GM13977 (cell line): Measurements from ENCODE around the gene CDH23.

Source experiments
- DNase-seq: peaks from one replicate; pipeline ENCODE4 v3.0.0; 2012; ENCODE audit warnings: low spot score
- in situ Hi-C: fragments of 300-500 bp; cut with MboI; formaldehyde crosslinking; loops from one replicate; pipeline ENCODE4 v1.12.0; 2022; ENCODE audit warnings: low sequenced_read_pairs, low pct_unique_long_range_greater_than_20kb, mixed read lengths, inconsistent platforms; ENCODE audit not compliant: unreplicated experiment
- TF ChIP-seq, protein P1 (sequence below): IDR thresholded peaks from 2 replicates; pipeline ENCODE4 v1.5.1; 2012; ENCODE audit warnings: mild to moderate bottlenecking, control low read depth; ENCODE audit not compliant: insufficient read depth; ENCODE audit errors: extremely low read depth, missing control alignments

Gene CDH23

DNA sequence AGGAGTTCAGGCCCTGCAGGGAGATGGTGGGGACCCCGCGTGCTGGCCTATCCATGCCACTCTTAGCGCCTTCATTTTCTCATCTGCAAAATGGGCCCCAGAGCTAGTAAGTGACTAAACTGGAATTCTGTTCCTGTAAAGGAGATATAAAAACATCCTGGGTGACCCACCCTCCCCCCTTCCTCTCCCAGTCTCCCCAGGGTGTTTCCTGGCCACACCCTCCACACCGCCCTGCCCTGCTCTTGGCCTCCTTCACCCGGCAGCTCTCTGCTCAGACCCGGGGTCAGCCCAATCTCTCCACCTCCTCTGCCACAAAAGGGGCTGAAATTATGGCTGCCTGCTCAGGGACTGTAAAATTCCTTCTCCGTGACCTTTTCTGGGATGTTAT, 252.2 kb downstream of the CDH23 start:
- in situ Hi-C loops, result no loop called here
- TF ChIP-seq, protein P1, sequence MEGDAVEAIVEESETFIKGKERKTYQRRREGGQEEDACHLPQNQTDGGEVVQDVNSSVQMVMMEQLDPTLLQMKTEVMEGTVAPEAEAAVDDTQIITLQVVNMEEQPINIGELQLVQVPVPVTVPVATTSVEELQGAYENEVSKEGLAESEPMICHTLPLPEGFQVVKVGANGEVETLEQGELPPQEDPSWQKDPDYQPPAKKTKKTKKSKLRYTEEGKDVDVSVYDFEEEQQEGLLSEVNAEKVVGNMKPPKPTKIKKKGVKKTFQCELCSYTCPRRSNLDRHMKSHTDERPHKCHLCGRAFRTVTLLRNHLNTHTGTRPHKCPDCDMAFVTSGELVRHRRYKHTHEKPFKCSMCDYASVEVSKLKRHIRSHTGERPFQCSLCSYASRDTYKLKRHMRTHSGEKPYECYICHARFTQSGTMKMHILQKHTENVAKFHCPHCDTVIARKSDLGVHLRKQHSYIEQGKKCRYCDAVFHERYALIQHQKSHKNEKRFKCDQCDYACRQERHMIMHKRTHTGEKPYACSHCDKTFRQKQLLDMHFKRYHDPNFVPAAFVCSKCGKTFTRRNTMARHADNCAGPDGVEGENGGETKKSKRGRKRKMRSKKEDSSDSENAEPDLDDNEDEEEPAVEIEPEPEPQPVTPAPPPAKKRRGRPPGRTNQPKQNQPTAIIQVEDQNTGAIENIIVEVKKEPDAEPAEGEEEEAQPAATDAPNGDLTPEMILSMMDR, result no peak
- DNase-seq, result no peak

DNA sequence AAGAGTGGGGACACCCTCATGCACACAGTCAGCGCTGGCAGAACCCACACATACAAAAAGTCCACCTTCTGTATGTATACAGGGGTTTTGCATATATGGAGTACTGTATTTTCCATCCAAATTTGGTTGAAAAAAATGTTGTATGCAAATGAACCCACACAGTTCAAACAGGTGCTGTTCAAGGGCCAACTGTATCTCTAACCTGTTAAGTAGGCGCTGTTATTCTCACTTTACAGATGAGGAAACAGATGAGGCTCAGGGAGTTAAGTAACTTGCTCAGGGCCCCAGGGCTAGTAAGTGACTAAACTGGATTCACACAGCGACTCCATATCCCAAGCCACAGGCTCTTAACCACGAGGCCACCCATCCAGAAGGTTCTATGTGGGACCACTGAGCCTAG, 252.9 kb downstream of the CDH23 start:
- TF ChIP-seq, protein P1, result no peak
- in situ Hi-C loops, result no loop called here
- no peak for DNase-seq

DNA sequence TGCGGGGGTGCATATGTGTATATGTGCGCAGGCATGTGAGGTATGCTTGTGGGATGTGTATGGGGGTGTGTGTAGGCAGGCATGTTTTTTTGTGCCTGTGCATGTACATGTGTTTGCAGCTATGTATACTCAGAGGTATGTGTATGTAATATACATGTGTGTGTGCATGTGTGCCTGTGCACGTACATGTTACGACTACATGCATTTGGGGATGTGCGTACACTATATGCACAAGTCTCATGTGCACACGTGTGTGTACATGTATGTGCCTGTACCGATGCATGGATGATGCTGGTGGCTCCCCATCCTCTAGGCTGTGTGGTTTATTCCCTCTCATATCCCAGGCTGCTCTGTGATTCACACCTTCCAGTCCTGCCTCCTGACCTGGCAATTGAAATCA, 253.7 kb downstream of the CDH23 start:
- TF ChIP-seq, protein P1, result no peak

DNA sequence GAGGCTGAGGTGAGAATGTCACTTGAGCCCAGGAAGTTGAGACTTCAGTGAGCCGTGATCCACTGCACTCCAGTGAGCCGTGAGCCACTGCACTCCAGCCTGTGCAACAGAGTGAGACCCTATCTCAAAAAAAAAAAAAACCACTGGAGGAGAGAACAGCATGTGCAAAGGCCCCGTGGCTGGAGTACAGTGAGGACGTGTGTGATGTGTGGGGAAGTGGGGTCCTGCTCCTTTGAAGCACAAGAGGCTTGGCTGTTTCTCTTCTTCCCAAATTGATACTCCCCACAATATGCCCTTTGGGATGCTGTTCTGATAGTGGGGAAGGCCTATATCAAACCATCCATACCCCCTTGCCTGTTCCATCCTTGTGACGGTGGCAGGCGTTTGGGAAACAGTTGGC, 254.7 kb downstream of the CDH23 start:
- TF ChIP-seq, protein P1, result no peak
- in situ Hi-C loops, result no loop called here
- no peak for DNase-seq

More for the DNA sequence above, 253.7 kb downstream of the CDH23 start:
- in situ Hi-C loops, result no loop called here
- DNase-seq, result no peak

DNA sequence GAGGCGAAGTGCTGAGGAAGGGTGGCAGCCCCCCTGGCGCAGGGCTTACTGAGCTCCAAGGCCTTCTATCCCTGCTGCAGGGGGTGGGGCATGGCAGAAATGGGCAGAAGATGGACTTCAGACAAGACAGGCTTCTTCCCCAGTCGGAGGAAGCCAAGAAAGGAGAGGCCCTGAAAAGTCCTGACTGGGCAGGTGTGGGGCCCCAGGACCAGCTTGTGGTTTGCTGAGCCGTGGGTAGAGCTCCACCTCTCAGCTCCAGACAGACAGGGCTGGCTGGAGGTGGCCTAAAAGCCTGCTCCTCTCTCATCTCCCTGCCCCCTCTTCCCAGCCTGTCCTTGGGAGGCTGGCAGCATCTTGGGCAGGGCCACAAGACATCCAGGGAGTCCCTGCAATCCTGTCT, 255.2 kb downstream of the CDH23 start:
- no peak for DNase-seq
- TF ChIP-seq, protein P1, result no peak
- in situ Hi-C loops, result no loop called here

DNA sequence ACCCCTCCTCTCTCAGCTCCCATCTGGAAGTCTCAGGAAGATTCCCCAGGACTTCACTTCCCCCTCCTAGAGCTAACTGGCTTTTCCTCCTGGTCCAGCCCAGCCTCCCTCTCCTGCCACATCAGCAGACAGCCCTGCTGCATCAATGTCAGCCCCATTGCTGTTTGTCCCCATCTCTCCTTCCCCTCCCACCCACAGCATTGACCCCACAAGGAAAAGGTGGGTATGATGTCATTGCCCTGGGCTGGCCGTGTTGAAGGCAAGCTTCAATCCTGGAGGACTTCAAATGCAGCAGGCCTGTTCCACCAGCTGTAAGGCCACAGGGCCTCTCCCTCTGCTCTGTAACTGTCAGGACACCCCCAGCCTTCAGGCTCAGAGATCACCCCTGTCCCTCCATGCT, 256.3 kb downstream of the CDH23 start:
- TF ChIP-seq, protein P1, result no peak
- in situ Hi-C loops, result no loop called here
- no peak for DNase-seq

DNA sequence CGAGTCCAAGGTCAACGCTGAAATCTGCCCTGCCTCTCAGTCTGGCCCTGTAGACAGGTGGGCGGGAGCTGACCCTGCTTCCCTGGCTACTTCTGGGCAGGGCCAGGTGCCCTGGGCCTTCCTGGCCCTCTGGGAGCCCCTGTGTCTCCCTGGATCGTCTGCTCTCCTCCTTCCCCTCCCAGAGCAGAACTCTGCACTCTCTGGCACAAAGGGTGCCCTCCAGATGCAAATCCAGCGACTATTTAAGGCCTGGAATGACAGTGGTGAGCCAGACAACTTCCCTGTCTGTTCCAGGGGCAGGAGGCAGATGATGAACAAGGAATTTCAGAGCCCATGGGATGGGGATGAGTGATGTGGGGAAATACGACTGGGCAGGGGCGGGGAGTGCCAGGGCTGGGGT, 259.5 kb downstream of the CDH23 start:
- DNase-seq, result no peak
- TF ChIP-seq, protein P1, result no peak
- in situ Hi-C loops, result no loop called here
